Glutamatergic neuron (in vitro differentiated cells): ENCODE results near the gene BPIFB4. TPM values are rescaled to one million over a fixed set of nuclear protein-coding genes. Genes with fewer than 3 reads are reported as not detected.
"Not testable (repeated sequence)": the region's sequence is repeated elsewhere in the genome, so short reads cannot be mapped to it uniquely, and the experiment has no call there.

Source experiments
- DNase-seq: peaks from one replicate; pipeline ENCODE4 v3.0.0; 2022
- H3K27ac Mint-ChIP-seq: one replicate; pipeline ENCODE4 v1.8.0; 2020; ENCODE audit warnings: mild to moderate bottlenecking, mixed read lengths, inconsistent platforms; ENCODE audit not compliant: unreplicated experiment
- H3K27me3 Mint-ChIP-seq: one replicate; pipeline ENCODE4 v1.8.0; 2020; ENCODE audit warnings: mild to moderate bottlenecking, moderate library complexity, mixed read lengths, inconsistent platforms; ENCODE audit not compliant: unreplicated experiment
- H3K36me3 Mint-ChIP-seq: one replicate; pipeline ENCODE4 v1.8.0; 2020; ENCODE audit warnings: mild to moderate bottlenecking, mixed read lengths, inconsistent platforms; ENCODE audit not compliant: unreplicated experiment
- H3K4me1 Mint-ChIP-seq: one replicate; pipeline ENCODE4 v1.8.0; 2020; ENCODE audit warnings: mild to moderate bottlenecking, low read depth, mixed read lengths, inconsistent platforms; ENCODE audit not compliant: unreplicated experiment
- H3K4me3 Mint-ChIP-seq: one replicate; pipeline ENCODE4 v1.8.0; 2020; ENCODE audit warnings: mild to moderate bottlenecking, mixed read lengths, inconsistent platforms; ENCODE audit not compliant: unreplicated experiment
- H3K9me3 Mint-ChIP-seq: one replicate; pipeline ENCODE4 v1.8.0; 2020; ENCODE audit warnings: mild to moderate bottlenecking, moderate library complexity, mixed read lengths, inconsistent platforms; ENCODE audit not compliant: unreplicated experiment
- CTCF ChIP-seq: fragments of 200-600 bp; sonication (generic); IDR thresholded peaks from one replicate; pipeline ENCODE4 v1.5.0; 2021; ENCODE audit not compliant: partially characterized antibody, unreplicated experiment
- total RNA-seq: library from RNA; stranded (reverse); fragmentation: NEBNext Ultra II Directional; extraction: Animal tissue kit (Norgen Biotek cat#: 25700); gene quantifications from one replicate; pipeline ENCODE4 v1.2.1, GENCODE V29; 2021; ENCODE audit not compliant: unreplicated experiment

BPIFB4 gene
- total RNA-seq, 1 donor from 2014 or later, result not detected

DNA sequence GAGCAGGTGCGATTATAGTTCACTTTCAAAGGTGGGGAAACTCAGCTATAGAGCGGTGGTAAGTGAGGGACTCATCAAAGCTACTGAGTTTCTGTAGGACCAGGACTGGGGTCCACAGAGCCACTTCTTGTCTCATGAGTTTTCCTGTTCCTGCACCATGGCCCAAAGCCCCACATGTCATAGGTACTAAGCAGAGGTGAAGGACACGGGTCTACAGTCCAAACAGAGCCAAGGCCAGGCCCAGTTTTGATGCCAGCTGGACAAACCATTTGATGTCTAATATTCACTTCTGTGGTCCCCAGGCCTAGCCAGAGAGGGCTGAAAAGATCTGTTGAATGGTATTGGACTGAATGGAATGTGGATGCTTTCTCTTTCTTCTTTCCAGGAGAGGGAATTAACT lies 37.0 kb upstream of the BPIFB4 start:
- Mint-ChIP-seq H3K4me1 (peaks cover 14% of the 10 kb centered on the region), H3K27me3 (peaks cover 13% of the 10 kb centered on the region), H3K36me3 (peaks cover 33% of the 10 kb centered on the region), H3K27ac (no peak overlapping the region), H3K4me3 (no peak overlapping the region), H3K9me3 (peaks cover 10% of the 10 kb centered on the region)
- DNase-seq, result no peak
- TF ChIP-seq CTCF, result no peak

DNA sequence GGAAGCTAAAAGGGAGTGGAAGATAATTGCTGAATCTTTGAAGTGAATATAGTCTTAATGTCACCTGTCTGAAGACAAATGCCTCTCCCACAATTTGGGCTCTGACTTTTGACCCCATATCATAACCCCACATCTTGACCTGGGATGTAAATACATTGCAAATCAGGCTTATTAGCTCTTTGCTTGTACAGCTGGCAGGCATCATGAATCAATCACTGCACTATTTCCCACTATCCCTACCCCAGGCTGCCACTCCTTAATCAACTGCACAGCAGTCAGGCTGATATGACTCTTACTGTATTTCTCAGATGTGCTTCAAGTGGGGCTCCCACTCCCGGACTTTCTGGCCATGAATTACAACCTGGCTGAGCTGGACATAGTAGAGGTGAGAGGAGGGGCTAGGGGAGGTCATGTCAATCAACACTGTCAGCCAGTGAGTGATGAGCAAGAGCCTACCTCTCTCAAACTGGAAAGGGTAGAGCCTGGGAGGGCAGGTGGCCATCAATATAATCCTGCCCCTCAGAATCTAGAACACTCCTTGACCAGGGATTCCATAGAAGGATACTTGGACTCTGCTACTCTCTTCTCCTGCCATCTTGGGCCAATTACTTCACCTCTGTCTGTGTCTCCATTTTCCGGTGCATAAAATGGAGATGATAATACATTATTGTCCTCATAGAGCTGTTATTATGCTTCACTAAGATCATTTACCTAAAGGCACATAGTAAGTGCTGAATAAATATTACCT lies 36.3 kb upstream of the BPIFB4 start:
- DNase-seq, result no peak
- Mint-ChIP-seq H3K9me3 (peaks cover 10% of the 10 kb centered on the region), H3K27me3 (peaks cover 9% of the 10 kb centered on the region), H3K4me3 (no peak overlapping the region), H3K4me1 (peaks cover 14% of the 10 kb centered on the region), H3K27ac (peak overlapping the region; percentile 40), H3K36me3 (peaks cover 27% of the 10 kb centered on the region)
- no peak for TF ChIP-seq CTCF

- peaks cover 25% of the 10 kb centered on the region for H3K36me3 Mint-ChIP-seq
- peaks cover 14% of the 10 kb centered on the region for H3K4me1 Mint-ChIP-seq
- no peak for DNase-seq
- H3K27me3 Mint-ChIP-seq, result peaks cover 8% of the 10 kb centered on the region
- no peak overlapping the region for H3K4me3 Mint-ChIP-seq
- no peak overlapping the region for H3K27ac Mint-ChIP-seq
- H3K9me3 Mint-ChIP-seq, result peaks cover 8% of the 10 kb centered on the region
- TF ChIP-seq CTCF, result no peak
Observed at GRCh38 chr20:33043731-33044181, 35.7 kb upstream of the BPIFB4 start.

- peak overlapping the region; percentile 29 for H3K27ac Mint-ChIP-seq
- peaks cover 14% of the 10 kb centered on the region for H3K4me1 Mint-ChIP-seq
- H3K36me3 Mint-ChIP-seq, result peaks cover 25% of the 10 kb centered on the region
- H3K9me3 Mint-ChIP-seq, result peaks cover 11% of the 10 kb centered on the region
- H3K27me3 Mint-ChIP-seq, DNase-seq, H3K4me3 Mint-ChIP-seq: not testable (repeated sequence)
Observed at GRCh38 chr20:33045129-33045721, 34.2 kb upstream of the BPIFB4 start.

DNA sequence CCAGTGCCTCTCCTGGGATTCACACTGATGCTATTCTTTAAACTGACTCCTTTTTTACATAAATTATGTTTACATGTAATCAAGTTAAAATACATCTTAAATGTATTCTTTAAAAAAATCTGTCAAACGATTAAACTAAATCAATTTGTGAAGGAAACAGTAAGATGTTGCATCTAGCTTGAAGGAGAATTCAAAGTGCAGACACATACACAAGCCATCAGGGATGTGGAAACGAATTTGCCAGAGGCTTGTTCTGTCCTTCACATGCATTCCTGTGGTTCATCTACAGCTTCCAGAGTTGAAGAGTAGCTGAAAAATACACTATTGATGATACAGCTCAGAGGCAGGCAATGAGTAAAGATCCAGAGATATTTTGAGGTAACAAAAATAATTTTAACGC lies 33.0 kb upstream of the BPIFB4 start:
- DNase-seq, result no peak
- no peak for TF ChIP-seq CTCF
- peaks cover 19% of the 10 kb centered on the region for H3K36me3 Mint-ChIP-seq
- peaks cover 9% of the 10 kb centered on the region for H3K9me3 Mint-ChIP-seq
- peaks cover 6% of the 10 kb centered on the region for H3K27me3 Mint-ChIP-seq
- no peak overlapping the region for H3K27ac Mint-ChIP-seq
- H3K4me1 Mint-ChIP-seq, result peaks cover 8% of the 10 kb centered on the region
- H3K4me3 Mint-ChIP-seq, result no peak overlapping the region
